IMR-90 (cell line): ENCODE data around the gene PARVB. TPM values are rescaled to one million over a fixed set of nuclear protein-coding genes. Genes with fewer than 3 reads are reported as not detected.

Source experiments
- ATAC-seq: fragments of 200-7000 bp; cut with Tn5 transposase; 2 replicates; pipeline ENCODE4 v1.9.1; 2020; ENCODE audit warnings: low read depth, mild to moderate bottlenecking, moderate library complexity
- BruUV-seq: library from RNA; stranded (reverse); fragments of 400-500 nt; replicated peaks from 2 replicates; lab custom pipeline; 2021; lab: Mats Ljungman, UMichigan
- CTCF ChIA-PET: fragments of 300-600 bp; formaldehyde crosslinking; extraction: SDS; loops from one replicate; lab custom pipeline; 2021; ENCODE audit warnings: antibody characterized with exemption; lab: Yijun Ruan, JAX
- POLR2A ChIA-PET: fragments of 300-600 bp; sonication (Branson Sonifier 250); formaldehyde crosslinking; loops from one replicate; lab custom pipeline; 2022; ENCODE audit warnings: antibody characterized with exemption; ENCODE audit not compliant: unreplicated experiment; lab: Charles Lee
- DNase-seq: peaks from one replicate; pipeline ENCODE4 v3.0.0; 2013
- H2AFZ ChIP-seq: replicated peaks from 2 replicates; pipeline ENCODE3; 2013; ENCODE audit warnings: low read length, mild to moderate bottlenecking; ENCODE audit not compliant: poor library complexity
- H2AK5ac ChIP-seq: 2 replicates; pipeline ENCODE4 v1.6.1; 2013; ENCODE audit warnings: low read depth, low read length, inconsistent platforms
- H2AK9ac ChIP-seq: replicated peaks from 2 replicates; pipeline ENCODE3; 2013; ENCODE audit warnings: mild to moderate bottlenecking, low read depth, low read length, moderate library complexity; ENCODE audit not compliant: poor library complexity
- H2BK120ac ChIP-seq: 2 replicates; pipeline ENCODE4 v1.6.1; 2013; ENCODE audit warnings: low read depth, low read length, inconsistent platforms
- H2BK15ac ChIP-seq: 3 replicates; pipeline ENCODE4 v1.6.1; 2013; ENCODE audit warnings: low read depth, low read length, inconsistent platforms
- H2BK20ac ChIP-seq: 2 replicates; pipeline ENCODE4 v1.6.1; 2013; ENCODE audit warnings: low read depth, mild to moderate bottlenecking, inconsistent platforms, low read length, moderate library complexity
- H2BK5ac ChIP-seq: 2 replicates; pipeline ENCODE4 v1.6.1; 2013; ENCODE audit warnings: mild to moderate bottlenecking, low read depth, low read length, inconsistent platforms; ENCODE audit not compliant: poor library complexity, severe bottlenecking
- H3K14ac ChIP-seq: replicated peaks from 2 replicates; pipeline ENCODE4 v1.6.1; 2013; ENCODE audit warnings: low read depth, low read length, inconsistent platforms
- H3K18ac ChIP-seq: 2 replicates; pipeline ENCODE4 v1.6.1; 2013; ENCODE audit warnings: low read depth, low read length, control low read depth
- H3K23ac ChIP-seq: 2 replicates; pipeline ENCODE4 v1.6.1; 2013; ENCODE audit warnings: low read depth, low read length, inconsistent platforms
- H3K27ac ChIP-seq: 2 replicates; pipeline ENCODE4 v1.5.1; 2013; ENCODE audit warnings: mild to moderate bottlenecking, control low read depth, low read length; ENCODE audit not compliant: insufficient read depth
- H3K27me3 ChIP-seq: 2 replicates; pipeline ENCODE4 v1.6.1; 2013; ENCODE audit warnings: low read length; ENCODE audit not compliant: control insufficient read depth, insufficient read depth
- H3K36me3 ChIP-seq: 2 replicates; pipeline ENCODE4 v1.6.1; 2013; ENCODE audit warnings: low read length, mixed read lengths; ENCODE audit not compliant: control insufficient read depth, insufficient read depth
- H3K4ac ChIP-seq: 2 replicates; pipeline ENCODE4 v1.6.1; 2013; ENCODE audit warnings: low read depth, low read length, inconsistent platforms
- H3K4me1 ChIP-seq: 2 replicates; pipeline ENCODE4 v1.6.1; 2013; ENCODE audit warnings: low read length, mixed read lengths; ENCODE audit not compliant: control insufficient read depth, insufficient read depth
- H3K4me2 ChIP-seq: 2 replicates; pipeline ENCODE4 v1.6.1; 2013; ENCODE audit warnings: low read depth, mild to moderate bottlenecking, control low read depth, low read length, moderate library complexity
- H3K4me3 ChIP-seq: 2 replicates; pipeline ENCODE4 v1.5.1; 2013; ENCODE audit warnings: low read depth, mild to moderate bottlenecking, control low read depth, low read length, moderate library complexity; ENCODE audit not compliant: insufficient read depth
- H3K56ac ChIP-seq: 2 replicates; pipeline ENCODE4 v1.6.1; 2013; ENCODE audit warnings: low read length, inconsistent platforms; ENCODE audit not compliant: insufficient read depth; ENCODE audit errors: extremely low read depth
- H3K79me1 ChIP-seq, 2 experiments: 2 replicates each; pipeline ENCODE4 v1.6.1; 2013; ENCODE audit warnings: low read length in 2 of 2, inconsistent platforms in 1 of 2, low read depth in 1 of 2
- H3K9ac ChIP-seq: 2 replicates; pipeline ENCODE4 v1.6.1; 2013; ENCODE audit warnings: low read depth, low read length, control low read depth
- H3K9me1 ChIP-seq: 2 replicates; pipeline ENCODE4 v1.6.1; 2013; ENCODE audit warnings: low read length, inconsistent platforms; ENCODE audit not compliant: insufficient read depth
- H3K9me3 ChIP-seq: 2 replicates; pipeline ENCODE4 v1.6.1; 2013; ENCODE audit warnings: low read length; ENCODE audit not compliant: control insufficient read depth, insufficient read depth
- H4K20me1 ChIP-seq: 2 replicates; pipeline ENCODE4 v1.6.1; 2013; ENCODE audit warnings: low read length, inconsistent platforms; ENCODE audit not compliant: insufficient read depth
- H4K5ac ChIP-seq: 2 replicates; pipeline ENCODE4 v1.6.1; 2013; ENCODE audit warnings: mild to moderate bottlenecking, low read depth, low read length, control low read depth
- H4K8ac ChIP-seq, 2 experiments: 2 replicates each; pipeline ENCODE4 v1.6.1; 2013; ENCODE audit warnings: low read depth in 2 of 2, low read length in 2 of 2, control low read depth in 1 of 2, inconsistent platforms in 1 of 2
- H4K91ac ChIP-seq: 2 replicates; pipeline ENCODE4 v1.6.1; 2013; ENCODE audit warnings: low read depth, low read length, inconsistent platforms; ENCODE audit not compliant: insufficient read depth
- BHLHE40 ChIP-seq: fragments of 150-350 bp; IDR thresholded peaks from 2 replicates; pipeline ENCODE4 v1.6.1; 2016; ENCODE audit warnings: mild to moderate bottlenecking, low read depth, low read length
- CEBPB ChIP-seq: IDR thresholded peaks from 2 replicates; pipeline ENCODE4 v1.6.1; 2012; ENCODE audit warnings: low read depth, low read length, improper control_type of control experiment
- FOS ChIP-seq: fragments of 150-350 bp; IDR thresholded peaks from 2 replicates; pipeline ENCODE4 v1.6.1; 2016; ENCODE audit warnings: low read depth, low read length
- MAZ ChIP-seq: IDR thresholded peaks from 2 replicates; pipeline ENCODE4 v1.6.1; 2012; ENCODE audit warnings: low read depth, mild to moderate bottlenecking, low read length, improper control_type of control experiment, moderate library complexity, borderline replicate concordance
- MXI1 ChIP-seq: IDR thresholded peaks from 2 replicates; pipeline ENCODE4 v1.6.1; 2012; ENCODE audit warnings: low read depth, mild to moderate bottlenecking, low read length, moderate library complexity, borderline replicate concordance
- POLR2A ChIP-seq: IDR thresholded peaks from 2 replicates; pipeline ENCODE4 v1.6.1; 2012; ENCODE audit warnings: mild to moderate bottlenecking, low read depth, low read length
- USF2 ChIP-seq: fragments of 150-350 bp; IDR thresholded peaks from 2 replicates; pipeline ENCODE4 v1.6.1; 2017; ENCODE audit warnings: mild to moderate bottlenecking, antibody characterized with exemption, low read length, low read depth
- WGBS, 2 experiments: methylation state at CpG; one replicate each; pipeline versions ENCODE4 v1.1.5 to v1.1.7; 2013; ENCODE audit warnings: missing lambda C conversion rate in 2 of 2; ENCODE audit not compliant: insufficient read length in 1 of 2; ENCODE audit errors: extremely low coverage in 2 of 2; 5-methylcytosine and 5-hydroxymethylcytosine counted together
- dilution Hi-C: fragments of 300-500 bp; cut with HindIII; formaldehyde crosslinking; loops from one replicate; pipeline ENCODE4 v1.14.3; 2018; ENCODE audit warnings: low sequenced_read_pairs; ENCODE audit not compliant: unreplicated experiment
- in situ Hi-C: fragments of 300-500 bp; cut with MboI; formaldehyde crosslinking; loops from 3 replicates; pipeline ENCODE4 v1.14.3; 2019; ENCODE audit warnings: low sequenced_read_pairs, inconsistent platforms, mixed read lengths
- intact Hi-C: fragments of 100-400 bp; cut with micrococcal nuclease; formaldehyde crosslinking; loops from 2 replicates; pipeline ENCODE4 v1.10.0; 2022
- polyA plus RNA-seq, 3 experiments: library from polyadenylated mRNA; depleted of rRNA; stranded (reverse); fragments of >200 nt; gene quantifications; 2 replicates each; pipeline ENCODE4 v1.2.3, GENCODE V29; 2012; ENCODE audit warnings: low replicate concordance in 1 of 3
- total RNA-seq: library from RNA; depleted of rRNA; stranded (reverse); fragments of >200 nt; gene quantifications from 2 replicates; pipeline ENCODE4 v1.2.3, GENCODE V29; 2012
- TF ChIP-seq, protein P1 (sequence below): conservative IDR thresholded peaks from 2 replicates; pipeline ENCODE4 v1.5.1; 2012; ENCODE audit warnings: mild to moderate bottlenecking, low read depth, low read length, improper control_type of control experiment

The PARVB gene
- total and polyA plus RNA-seq, 2 of the 4 experiments (the other 2 are of a cell fraction), result 44.3 to 53.9 TPM

DNA sequence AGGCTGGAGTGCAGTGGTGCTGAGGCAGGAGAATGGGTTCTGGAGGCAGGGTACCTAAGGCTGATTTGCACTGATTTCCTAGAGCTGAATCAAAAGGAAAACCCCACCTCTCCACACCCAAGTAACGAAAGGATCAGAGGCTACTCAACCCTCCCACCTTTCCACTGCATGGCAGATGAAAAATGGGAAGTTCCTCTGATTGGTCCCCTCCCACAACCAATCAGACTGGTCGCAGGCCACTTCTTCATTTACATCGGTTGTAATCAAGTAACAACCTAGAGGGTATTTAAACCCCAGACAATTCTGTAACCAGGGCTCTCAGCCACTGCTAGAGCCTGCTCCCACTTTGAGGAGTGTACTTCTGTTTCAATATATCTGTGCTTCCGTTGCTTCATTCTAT is 18.6 kb upstream of the PARVB start:
- Histone ChIP-seq H4K5ac (no peak overlapping the region), H2AFZ (no peak overlapping the region), H4K20me1 (no peaks in the 10 kb centered on the region), H3K9me3 (peaks cover 7% of the 10 kb centered on the region), H2BK5ac (no peak overlapping the region), H3K9ac (no peak overlapping the region), H3K18ac (no peak overlapping the region), H2BK20ac (no peak overlapping the region), H2BK15ac (no peak overlapping the region), H3K23ac (no peak overlapping the region), H3K14ac (no peak overlapping the region), H3K36me3 (peaks cover 4% of the 10 kb centered on the region; the same call in 1 of the 2 replicates), H3K56ac (no peak overlapping the region), H3K9me1 (peaks cover 3% of the 10 kb centered on the region; the same call in 1 of the 2 replicates), H4K8ac (no peak overlapping the region), H4K91ac (no peak overlapping the region), H3K27me3 (no peaks in the 10 kb centered on the region), H3K27ac (no peak overlapping the region), H2BK120ac (no peak overlapping the region), H3K4ac (no peak overlapping the region), H2AK5ac (no peak overlapping the region), H3K79me1 (no peaks in the 10 kb centered on the region), H3K4me2 (no peak overlapping the region), H3K4me3 (no peak overlapping the region), H3K4me1 (no peaks in the 10 kb centered on the region), H2AK9ac (no peak overlapping the region)
- ChIA-PET POLR2A (no interaction called here), CTCF (no interaction called here)
- intact Hi-C loops, result no loop called here
- TF ChIP-seq FOS, result no peak
- no peak for TF ChIP-seq POLR2A
- no peak for TF ChIP-seq MXI1
- no peak for TF ChIP-seq USF2
- no peak for TF ChIP-seq BHLHE40
- TF ChIP-seq MAZ, result no peak
- TF ChIP-seq CEBPB, result no peak
- TF ChIP-seq, protein P1, sequence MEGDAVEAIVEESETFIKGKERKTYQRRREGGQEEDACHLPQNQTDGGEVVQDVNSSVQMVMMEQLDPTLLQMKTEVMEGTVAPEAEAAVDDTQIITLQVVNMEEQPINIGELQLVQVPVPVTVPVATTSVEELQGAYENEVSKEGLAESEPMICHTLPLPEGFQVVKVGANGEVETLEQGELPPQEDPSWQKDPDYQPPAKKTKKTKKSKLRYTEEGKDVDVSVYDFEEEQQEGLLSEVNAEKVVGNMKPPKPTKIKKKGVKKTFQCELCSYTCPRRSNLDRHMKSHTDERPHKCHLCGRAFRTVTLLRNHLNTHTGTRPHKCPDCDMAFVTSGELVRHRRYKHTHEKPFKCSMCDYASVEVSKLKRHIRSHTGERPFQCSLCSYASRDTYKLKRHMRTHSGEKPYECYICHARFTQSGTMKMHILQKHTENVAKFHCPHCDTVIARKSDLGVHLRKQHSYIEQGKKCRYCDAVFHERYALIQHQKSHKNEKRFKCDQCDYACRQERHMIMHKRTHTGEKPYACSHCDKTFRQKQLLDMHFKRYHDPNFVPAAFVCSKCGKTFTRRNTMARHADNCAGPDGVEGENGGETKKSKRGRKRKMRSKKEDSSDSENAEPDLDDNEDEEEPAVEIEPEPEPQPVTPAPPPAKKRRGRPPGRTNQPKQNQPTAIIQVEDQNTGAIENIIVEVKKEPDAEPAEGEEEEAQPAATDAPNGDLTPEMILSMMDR, result no peak
- 100% methylated on average over 1 of the region's 4 CpGs; no CpG with 5 or more reads in 1 of the 2 experiments for WGBS, 2 experiments
- no TSS peak for BruUV-seq
- in situ Hi-C loops, result no loop called here
- DNase-seq (no peak), ATAC-seq (no peak)
- dilution Hi-C loops, result no loop called here
